ENCODE results near the gene CASP3. TPM values are rescaled to one million over a fixed set of nuclear protein-coding genes. Genes with fewer than 3 reads are reported as not detected.

CASP3 gene
- total RNA-seq, 1 experiment from 2014 or later = 107 TPM

DNA sequence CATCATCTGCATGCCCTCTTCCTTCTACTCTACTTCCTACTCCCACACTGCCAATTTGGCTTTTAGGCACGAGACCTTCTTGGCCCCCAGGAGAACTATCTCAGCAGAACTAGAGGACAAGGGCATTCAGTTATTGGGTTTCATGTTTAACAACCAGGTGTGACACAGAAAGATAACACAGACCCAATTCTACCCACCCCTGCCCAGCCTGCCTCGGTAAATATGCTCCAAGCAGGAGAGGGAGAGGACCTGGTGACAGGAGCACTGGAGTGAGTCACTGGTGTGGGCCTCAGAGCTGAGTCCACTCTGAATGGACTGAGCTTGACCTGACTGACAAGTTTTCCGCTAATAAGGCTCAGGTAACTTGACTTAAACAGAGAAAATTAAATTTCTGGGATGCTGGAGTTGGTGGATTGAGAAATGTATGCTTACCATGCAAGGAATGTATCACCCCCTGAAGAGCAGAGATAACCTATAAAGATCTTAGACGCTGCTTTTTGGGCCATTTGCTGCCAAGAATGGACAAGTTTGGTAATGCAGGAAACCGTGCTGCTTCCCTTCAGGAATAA lies 52.5 kb downstream of the CASP3 start:
- Histone ChIP-seq H3K23ac (ENCODE audit: insufficient read length, low read depth, low read length) (no peak overlapping the region), H4K5ac (ENCODE audit: insufficient read length, low read depth, low read length) (no peak overlapping the region), H3K4ac (ENCODE audit: low read depth, low read length) (no peak overlapping the region), H3K23me2 (ENCODE audit: insufficient read length, low read depth, low read length, poor library complexity, severe bottlenecking) (no peaks in the 10 kb centered on the region), H2AK5ac (ENCODE audit: insufficient read length, low read length) (no peak overlapping the region), H3K14ac (ENCODE audit: insufficient read depth, low read length) (no peak overlapping the region), H4K91ac (ENCODE audit: insufficient read length, low read depth, low read length) (no peak overlapping the region), H3K9me3 (ENCODE audit: control insufficient read depth, low read depth, low read length) (no peaks in the 10 kb centered on the region), H3K4me1 (ENCODE audit: insufficient read depth, low read length) (no peaks in the 10 kb centered on the region), H3K4me2 (ENCODE audit: insufficient read depth, insufficient read length, low read length) (no peak overlapping the region), H2BK20ac (ENCODE audit: low read depth, low read length, poor library complexity, severe bottlenecking) (no peak overlapping the region), H4K8ac (replicated peaks; ENCODE audit: insufficient read length, low read depth, low read length) (no peak overlapping the region), H2BK12ac (ENCODE audit: insufficient read length, low read depth, low read length) (no peak overlapping the region), H2BK15ac (ENCODE audit: low read depth, low read length) (no peak overlapping the region), H3K79me1 (ENCODE audit: insufficient read depth, low read depth, low read length, poor library complexity, severe bottlenecking) (no peaks in the 10 kb centered on the region), H2BK5ac (ENCODE audit: insufficient read length, low read length) (no peak overlapping the region), H2AFZ (ENCODE audit: low read length) (no peak overlapping the region), H2BK120ac (ENCODE audit: low read depth, low read length, poor library complexity, severe bottlenecking) (no peak overlapping the region), H3K9ac (ENCODE audit: extremely low read depth, insufficient read length, low read length) (no peak overlapping the region), H3K56ac (ENCODE audit: insufficient read length, low read depth, low read length) (no peak overlapping the region), H3K18ac (ENCODE audit: insufficient read length, low read depth, low read length) (no peak overlapping the region), H3K79me2 (ENCODE audit: insufficient read depth, low read length) (no peaks in the 10 kb centered on the region), H4K20me1 (ENCODE audit: control insufficient read depth, insufficient read depth, insufficient read length) (no peaks in the 10 kb centered on the region), H3K27me3 (ENCODE audit: insufficient read depth, low read length) (no peaks in the 10 kb centered on the region), H3K27ac (ENCODE audit: insufficient read length, low read depth, low read length) (no peak overlapping the region), H3T11ph (ENCODE audit: low read length) (no peak overlapping the region)
- Mint-ChIP-seq H3K27ac (no peak overlapping the region; a peak in 1 of 7 replicates), H3K9me3 (peaks cover 2% of the 10 kb centered on the region in 2 experiments; a peak in 1 of 5 replicates), H3K36me3 (ENCODE audit: insufficient read depth in 1 of 3, low read depth in 3 of 3) (no peaks in the 10 kb centered on the region), H3K27me3 (ENCODE audit: low read depth) (no peaks in the 10 kb centered on the region; the same call in 1 of the 2 replicates), H3K4me1 (peaks cover 2 to 3% of the 10 kb centered on the region in 2 experiments; a peak in 2 of 4 replicates), H3K4me3 (no peak overlapping the region)
- WGBS (ENCODE audit: extremely low coverage, insufficient read length, low lambda C conversion rate) = no CpG with 5 or more reads among the region's 5 CpGs
- no peak for DNase-seq
- no peak for TF ChIP-seq CTCF (conservative IDR thresholded peaks at IDR 0.05)

Measured in H9 (cell line).